ENCODE results near the gene SEMA3B. TPM values are rescaled to one million over a fixed set of nuclear protein-coding genes. Genes with fewer than 3 reads are reported as not detected.

Gene SEMA3B
- total and polyA plus RNA-seq, 4 donors, result 39.6 to 95.7 (median 61.7) TPM

- Histone ChIP-seq H3K36me3 (ENCODE audit: control insufficient read depth in 4 of 4, insufficient read depth in 4 of 4, low read length in 4 of 4) (peaks cover 19 to 52% (median 31%) of the 10 kb centered on the region in 4 donors), H3K9me3 (ENCODE audit: control insufficient read depth in 4 of 4, insufficient read depth in 3 of 4, low read length in 3 of 4) (peaks cover 0 to 4% (median 0%) of the 10 kb centered on the region in 4 donors), H3K27me3 (ENCODE audit: control insufficient read depth in 3 of 3, insufficient read depth in 3 of 3, low read length in 2 of 3) (no peaks in the 10 kb centered on the region), H3K4me1 (ENCODE audit: control insufficient read depth in 5 of 5, insufficient read depth in 5 of 5, low read length in 5 of 5) (peaks cover 0 to 32% (median 9%) of the 10 kb centered on the region in 5 donors), H3K9ac (ENCODE audit: insufficient read depth in 1 of 2, low read length in 2 of 2) (no peak overlapping the region), H3K27ac (ENCODE audit: low read depth in 1 of 2, low read length in 1 of 2) (peak overlapping the region in 1 of 2 donors; percentile 78), H3K4me3 (no peak overlapping the region)
- 68 to 78% methylated on average over 17 of the region's 17 CpGs for WGBS, 2 donors
- ATAC-seq (ENCODE audit: insufficient read depth, low FRiP score) (no peak), DNase-seq (no peak)
- TF ChIP-seq, protein P1, sequence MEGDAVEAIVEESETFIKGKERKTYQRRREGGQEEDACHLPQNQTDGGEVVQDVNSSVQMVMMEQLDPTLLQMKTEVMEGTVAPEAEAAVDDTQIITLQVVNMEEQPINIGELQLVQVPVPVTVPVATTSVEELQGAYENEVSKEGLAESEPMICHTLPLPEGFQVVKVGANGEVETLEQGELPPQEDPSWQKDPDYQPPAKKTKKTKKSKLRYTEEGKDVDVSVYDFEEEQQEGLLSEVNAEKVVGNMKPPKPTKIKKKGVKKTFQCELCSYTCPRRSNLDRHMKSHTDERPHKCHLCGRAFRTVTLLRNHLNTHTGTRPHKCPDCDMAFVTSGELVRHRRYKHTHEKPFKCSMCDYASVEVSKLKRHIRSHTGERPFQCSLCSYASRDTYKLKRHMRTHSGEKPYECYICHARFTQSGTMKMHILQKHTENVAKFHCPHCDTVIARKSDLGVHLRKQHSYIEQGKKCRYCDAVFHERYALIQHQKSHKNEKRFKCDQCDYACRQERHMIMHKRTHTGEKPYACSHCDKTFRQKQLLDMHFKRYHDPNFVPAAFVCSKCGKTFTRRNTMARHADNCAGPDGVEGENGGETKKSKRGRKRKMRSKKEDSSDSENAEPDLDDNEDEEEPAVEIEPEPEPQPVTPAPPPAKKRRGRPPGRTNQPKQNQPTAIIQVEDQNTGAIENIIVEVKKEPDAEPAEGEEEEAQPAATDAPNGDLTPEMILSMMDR (IDR thresholded peaks at IDR 0.05; ENCODE audit: control extremely low read depth, extremely low read depth), result no peak
Observed at GRCh38 chr3:50258029-50258680, 10.8 kb upstream of the SEMA3B start.

DNA sequence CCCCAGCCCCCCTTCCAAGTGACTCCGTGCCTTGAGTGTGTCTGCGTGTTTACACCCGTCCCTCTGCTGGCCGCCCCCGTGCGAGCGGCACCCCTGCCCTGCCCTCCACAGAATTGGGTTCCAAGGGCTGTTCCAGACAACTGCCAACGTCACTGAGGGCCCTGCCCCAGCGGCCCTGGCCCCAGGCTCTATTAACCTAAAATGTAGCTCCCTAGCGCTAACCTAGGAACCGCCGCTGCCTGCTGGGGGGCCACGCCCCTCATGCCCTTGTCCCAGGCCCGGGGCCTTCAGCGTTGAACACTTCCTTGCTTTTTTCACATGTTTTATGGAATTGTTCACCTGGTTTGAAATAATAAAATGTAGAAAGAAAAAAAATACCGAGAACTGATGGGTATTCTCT is 10.0 kb upstream of the SEMA3B start:
- Histone ChIP-seq H3K9ac (ENCODE audit: insufficient read depth in 1 of 2, low read length in 2 of 2) (no peak overlapping the region), H3K27me3 (ENCODE audit: control insufficient read depth in 3 of 3, insufficient read depth in 3 of 3, low read length in 2 of 3) (no peaks in the 10 kb centered on the region), H3K4me1 (ENCODE audit: control insufficient read depth in 5 of 5, insufficient read depth in 5 of 5, low read length in 5 of 5) (peaks cover 0 to 27% (median 14%) of the 10 kb centered on the region in 5 donors), H3K9me3 (ENCODE audit: control insufficient read depth in 4 of 4, insufficient read depth in 3 of 4, low read length in 3 of 4) (peaks cover 0 to 4% (median 0%) of the 10 kb centered on the region in 4 donors), H3K4me3 (no peak overlapping the region), H3K27ac (ENCODE audit: low read depth in 1 of 2, low read length in 1 of 2) (peak overlapping the region in 1 of 2 donors; percentile 88), H3K36me3 (ENCODE audit: control insufficient read depth in 4 of 4, insufficient read depth in 4 of 4, low read length in 4 of 4) (peaks cover 19 to 47% (median 29%) of the 10 kb centered on the region in 4 donors)
- TF ChIP-seq, protein P1 (IDR thresholded peaks at IDR 0.05; ENCODE audit: control extremely low read depth, extremely low read depth), result no peak
- DNase-seq (no peak), ATAC-seq (ENCODE audit: insufficient read depth, low FRiP score) (no peak)
- WGBS, 2 donors, result 77 to 79% methylated on average over 16 of the region's 16 CpGs

DNA sequence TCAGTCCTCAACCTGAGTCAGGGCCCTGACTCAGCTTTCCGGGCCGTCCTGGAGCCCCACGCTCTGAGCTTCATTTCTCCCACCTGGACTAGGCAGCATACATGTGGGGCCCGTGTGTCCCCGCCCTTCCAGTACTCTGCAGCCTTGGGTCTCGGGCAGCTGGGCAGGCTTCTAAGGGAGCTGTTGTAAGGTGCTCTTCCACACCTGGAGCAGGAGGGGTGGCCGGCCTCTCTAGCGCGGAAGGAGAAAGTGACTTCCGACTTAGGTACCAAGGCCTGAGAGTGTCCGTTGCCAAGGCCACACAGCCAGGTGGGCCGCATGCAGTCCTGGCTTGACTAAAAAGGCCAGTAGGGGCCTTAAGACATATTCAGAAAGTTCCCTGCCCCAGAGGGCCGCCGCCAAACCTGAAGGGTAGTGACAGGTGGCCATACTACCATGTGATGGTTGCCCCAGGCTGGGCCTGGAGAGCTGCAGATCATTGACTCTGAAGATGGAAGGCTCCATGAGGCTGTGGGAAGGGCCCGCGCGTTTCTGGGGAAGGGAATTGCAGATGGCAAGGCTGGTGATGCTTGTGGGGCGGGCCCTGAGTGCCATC is 9.4 kb upstream of the SEMA3B start:
- Histone ChIP-seq H3K9me3 (ENCODE audit: control insufficient read depth in 4 of 4, insufficient read depth in 3 of 4, low read length in 3 of 4) (peaks cover 0 to 4% (median 0%) of the 10 kb centered on the region in 4 donors), H3K36me3 (ENCODE audit: control insufficient read depth in 4 of 4, insufficient read depth in 4 of 4, low read length in 4 of 4) (peaks cover 18 to 42% (median 27%) of the 10 kb centered on the region in 4 donors), H3K4me1 (ENCODE audit: control insufficient read depth in 5 of 5, insufficient read depth in 5 of 5, low read length in 5 of 5) (peaks cover 0 to 27% (median 14%) of the 10 kb centered on the region in 5 donors), H3K4me3 (no peak overlapping the region), H3K27me3 (ENCODE audit: control insufficient read depth in 3 of 3, insufficient read depth in 3 of 3, low read length in 2 of 3) (no peaks in the 10 kb centered on the region), H3K27ac (ENCODE audit: low read depth in 1 of 2, low read length in 1 of 2) (peak overlapping the region; percentile 87 to 88), H3K9ac (ENCODE audit: insufficient read depth in 1 of 2, low read length in 2 of 2) (no peak overlapping the region)
- 56 to 60% methylated on average over 18 of the region's 18 CpGs for WGBS, 2 donors
- TF ChIP-seq, protein P1 (IDR thresholded peaks at IDR 0.05; ENCODE audit: control extremely low read depth, extremely low read depth), result no peak
- DNase-seq (no peak), ATAC-seq (ENCODE audit: insufficient read depth, low FRiP score) (no peak)
